Hepatocyte (in vitro differentiated cells): Measurements from ENCODE around the gene HOXD9. TPM values are rescaled to one million over a fixed set of nuclear protein-coding genes. Genes with fewer than 3 reads are reported as not detected.

Experiments used
- DNase-seq: peaks from one replicate; pipeline ENCODE4 v3.0.0-alpha.2; 2016; ENCODE audit warnings: low spot score
- H2AFZ ChIP-seq: fragments of 200-600 bp; sonication (generic); 2 replicates; pipeline ENCODE4 v1.6.0; 2016; ENCODE audit warnings: antibody characterized with exemption, mild to moderate bottlenecking
- H3K27ac ChIP-seq: fragments of 200-600 bp; sonication (generic); 2 replicates; pipeline ENCODE4 v1.5.1; 2016; ENCODE audit warnings: mild to moderate bottlenecking
- H3K27me3 ChIP-seq: fragments of 200-600 bp; sonication (generic); 2 replicates; pipeline ENCODE4 v1.6.1; 2016
- H3K36me3 ChIP-seq: fragments of 200-600 bp; sonication (generic); replicated peaks from 2 replicates; pipeline ENCODE4 v1.5.1; 2016; ENCODE audit warnings: low read depth; ENCODE audit not compliant: insufficient read depth
- H3K4me1 ChIP-seq: fragments of 200-600 bp; sonication (generic); 2 replicates; pipeline ENCODE4 v1.5.1; 2016; ENCODE audit warnings: mild to moderate bottlenecking, moderate library complexity; ENCODE audit not compliant: insufficient read depth
- H3K4me2 ChIP-seq: fragments of 200-600 bp; sonication (generic); 2 replicates; pipeline ENCODE4 v1.6.0; 2016
- H3K4me3 ChIP-seq: fragments of 200-600 bp; sonication (generic); 2 replicates; pipeline ENCODE4 v1.5.1; 2016; ENCODE audit warnings: mild to moderate bottlenecking
- H3K79me2 ChIP-seq: fragments of 200-600 bp; sonication (generic); 2 replicates; pipeline ENCODE4 v1.6.0; 2017; ENCODE audit warnings: mild to moderate bottlenecking
- H3K9me2 ChIP-seq: fragments of 200-600 bp; sonication (generic); replicated peaks from 2 replicates; pipeline ENCODE4 v1.6.0; 2017; ENCODE audit warnings: mild to moderate bottlenecking; ENCODE audit not compliant: insufficient read depth
- H3K9me3 ChIP-seq: fragments of 200-600 bp; sonication (generic); 2 replicates; pipeline ENCODE4 v1.5.1; 2016; ENCODE audit warnings: low read depth, mild to moderate bottlenecking
- H4K20me1 ChIP-seq: fragments of 200-600 bp; sonication (generic); 2 replicates; pipeline ENCODE4 v1.6.0; 2016; ENCODE audit warnings: mild to moderate bottlenecking; ENCODE audit not compliant: insufficient read depth, poor library complexity, severe bottlenecking
- EZH2 ChIP-seq: fragments of 200-600 bp; sonication (generic); IDR thresholded peaks from 2 replicates; pipeline ENCODE4 v1.6.1; 2016; ENCODE audit warnings: antibody characterized with exemption, mild to moderate bottlenecking, borderline replicate concordance
- EZH2phosphoT487 ChIP-seq: fragments of 200-600 bp; sonication (generic); IDR thresholded peaks from one replicate; pipeline ENCODE4 v1.6.1; 2018; ENCODE audit warnings: antibody characterized with exemption, mild to moderate bottlenecking, low read depth, moderate library complexity; ENCODE audit not compliant: unreplicated experiment, severe bottlenecking
- WGBS: methylation state at CpG from one replicate; pipeline ENCODE4 v1.1.6; 2016; ENCODE audit warnings: low lambda C conversion rate; ENCODE audit errors: missing lambda C conversion rate; 5-methylcytosine and 5-hydroxymethylcytosine counted together
- polyA plus RNA-seq: library from polyadenylated mRNA; unstranded; fragments of >200 nt; fragmentation: Nextera tagmentation; extraction: Ambion mirVana; gene quantifications from 2 replicates; pipeline ENCODE4 v1.2.1, GENCODE V29; 2016
- total RNA-seq: library from RNA; depleted of rRNA; stranded (reverse); fragments of >200 nt; gene quantifications from 2 replicates; pipeline ENCODE4 v1.2.3, GENCODE V29; 2014
- TF ChIP-seq, protein P1 (sequence below): fragments of 200-600 bp; sonication (generic); IDR thresholded peaks from 2 replicates; pipeline ENCODE4 v1.5.1; 2016; ENCODE audit warnings: antibody characterized with exemption, mild to moderate bottlenecking; ENCODE audit not compliant: poor library complexity

Gene HOXD9
- total and polyA plus RNA-seq, 2 experiments from 2014 or later: 2.9 to 4.7 TPM

DNA sequence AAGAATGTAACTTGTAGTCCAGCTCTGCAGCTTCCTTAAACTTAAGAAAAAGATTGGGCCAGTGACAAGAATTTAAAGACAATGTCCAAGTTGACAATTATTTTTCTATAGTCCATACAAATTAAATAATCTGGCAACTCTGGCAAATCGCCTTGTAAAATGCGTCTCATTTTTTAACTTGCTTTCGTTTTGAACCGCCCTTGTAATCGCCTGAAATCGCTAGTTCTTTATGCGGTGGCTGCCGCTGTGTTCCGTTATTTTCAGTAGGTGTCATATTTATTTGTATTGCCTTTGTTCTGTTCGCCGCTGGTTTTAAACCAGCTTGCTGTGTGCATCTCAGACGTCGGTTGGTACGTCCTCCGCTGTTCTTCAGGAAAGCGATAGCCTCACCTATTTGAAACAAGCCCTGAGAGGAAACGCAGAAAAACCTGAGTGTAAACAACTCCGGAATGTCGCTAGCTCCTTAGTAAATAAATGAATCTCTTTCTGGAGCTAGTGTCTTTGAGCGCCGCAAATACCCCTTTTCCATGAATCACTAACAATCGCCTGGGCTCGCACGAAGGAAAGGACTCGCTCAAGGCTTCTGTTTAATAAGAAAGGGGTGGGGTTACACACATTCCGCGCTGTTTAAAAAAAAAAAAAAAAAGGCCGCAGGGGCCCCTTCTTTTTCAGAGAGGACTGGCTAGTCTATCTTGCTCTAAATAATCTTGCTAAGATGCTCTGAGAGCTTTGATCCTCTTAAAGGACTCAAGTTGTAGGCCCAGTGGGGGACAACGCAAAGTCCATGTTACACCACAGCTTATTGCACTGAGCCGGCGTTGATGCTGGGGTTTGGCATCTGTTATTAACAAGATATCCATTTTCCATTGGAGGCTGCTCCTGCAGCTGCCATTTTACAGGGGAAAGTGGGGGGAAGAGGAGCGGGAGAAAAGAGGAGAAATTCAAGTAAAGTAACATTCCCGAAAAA is 10.0 kb downstream of the HOXD9 start:
- peak overlapping the region; percentile 58 for H3K4me2 ChIP-seq
- no peaks in the 10 kb centered on the region for H3K79me2 ChIP-seq
- peaks cover 92% of the 10 kb centered on the region for H3K27me3 ChIP-seq
- TF ChIP-seq EZH2 (peak; percentile 94), EZH2phosphoT487 (peak; percentile 62)
- TF ChIP-seq, protein P1, sequence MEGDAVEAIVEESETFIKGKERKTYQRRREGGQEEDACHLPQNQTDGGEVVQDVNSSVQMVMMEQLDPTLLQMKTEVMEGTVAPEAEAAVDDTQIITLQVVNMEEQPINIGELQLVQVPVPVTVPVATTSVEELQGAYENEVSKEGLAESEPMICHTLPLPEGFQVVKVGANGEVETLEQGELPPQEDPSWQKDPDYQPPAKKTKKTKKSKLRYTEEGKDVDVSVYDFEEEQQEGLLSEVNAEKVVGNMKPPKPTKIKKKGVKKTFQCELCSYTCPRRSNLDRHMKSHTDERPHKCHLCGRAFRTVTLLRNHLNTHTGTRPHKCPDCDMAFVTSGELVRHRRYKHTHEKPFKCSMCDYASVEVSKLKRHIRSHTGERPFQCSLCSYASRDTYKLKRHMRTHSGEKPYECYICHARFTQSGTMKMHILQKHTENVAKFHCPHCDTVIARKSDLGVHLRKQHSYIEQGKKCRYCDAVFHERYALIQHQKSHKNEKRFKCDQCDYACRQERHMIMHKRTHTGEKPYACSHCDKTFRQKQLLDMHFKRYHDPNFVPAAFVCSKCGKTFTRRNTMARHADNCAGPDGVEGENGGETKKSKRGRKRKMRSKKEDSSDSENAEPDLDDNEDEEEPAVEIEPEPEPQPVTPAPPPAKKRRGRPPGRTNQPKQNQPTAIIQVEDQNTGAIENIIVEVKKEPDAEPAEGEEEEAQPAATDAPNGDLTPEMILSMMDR: no peak
- no peak overlapping the region for H2AFZ ChIP-seq
- no peaks in the 10 kb centered on the region for H3K9me2 ChIP-seq
- 16% methylated on average over 33 of the region's 33 CpGs for WGBS
- no peak for DNase-seq
- H3K27ac ChIP-seq: no peak overlapping the region
- no peaks in the 10 kb centered on the region for H3K36me3 ChIP-seq
- peaks cover 17% of the 10 kb centered on the region for H3K4me1 ChIP-seq
- no peaks in the 10 kb centered on the region for H4K20me1 ChIP-seq
- no peaks in the 10 kb centered on the region for H3K9me3 ChIP-seq
- no peak overlapping the region for H3K4me3 ChIP-seq

DNA sequence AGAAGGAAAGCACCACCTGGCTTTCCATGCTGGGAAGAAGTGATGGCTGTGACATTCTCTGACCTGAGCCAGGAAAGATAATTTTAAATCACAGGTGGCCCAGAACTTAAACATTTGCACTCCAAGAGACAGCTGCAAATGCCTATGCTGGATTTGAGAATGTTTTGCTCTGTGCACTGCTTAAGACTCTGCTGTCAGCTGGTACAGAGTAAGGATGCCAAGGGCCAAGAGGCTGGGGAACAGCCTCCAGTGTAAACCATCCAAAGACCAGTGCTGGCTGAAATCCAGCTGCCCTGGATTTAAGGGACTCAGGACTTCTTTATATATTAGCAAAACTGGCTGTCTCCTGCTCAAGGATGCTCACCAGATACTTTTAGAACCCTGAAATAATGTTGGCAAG is 10.9 kb downstream of the HOXD9 start:
- no peak overlapping the region for H3K4me3 ChIP-seq
- no peak overlapping the region for H3K4me2 ChIP-seq
- peaks cover 17% of the 10 kb centered on the region for H3K4me1 ChIP-seq
- H3K27ac ChIP-seq: no peak overlapping the region
- H3K9me3 ChIP-seq: no peaks in the 10 kb centered on the region
- H3K36me3 ChIP-seq: no peaks in the 10 kb centered on the region
- H2AFZ ChIP-seq: no peak overlapping the region
- TF ChIP-seq EZH2phosphoT487 (no peak), EZH2 (no peak)
- TF ChIP-seq, protein P1: no peak
- H3K79me2 ChIP-seq: no peaks in the 10 kb centered on the region
- H3K9me2 ChIP-seq: no peaks in the 10 kb centered on the region
- peaks cover 93% of the 10 kb centered on the region for H3K27me3 ChIP-seq
- no peak for DNase-seq
- H4K20me1 ChIP-seq: no peaks in the 10 kb centered on the region

DNA sequence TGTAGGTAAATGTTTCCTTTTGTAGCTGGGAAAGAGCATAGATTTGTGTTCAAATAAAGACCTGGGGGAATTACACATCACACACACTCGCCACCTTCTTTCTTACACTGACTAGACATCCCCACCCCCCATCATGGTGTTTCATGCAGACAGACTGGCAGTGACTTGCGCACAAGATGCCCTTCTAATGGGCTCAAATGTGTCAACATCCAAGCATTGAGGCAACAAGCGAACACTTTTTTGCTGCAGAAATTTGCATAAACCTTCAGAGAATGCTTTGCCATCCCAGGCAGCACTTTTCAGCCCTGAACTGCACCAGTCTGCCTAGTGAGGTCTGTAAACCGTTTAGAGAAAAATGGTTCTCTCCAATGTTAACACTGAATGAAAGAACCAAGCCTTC is 11.5 kb downstream of the HOXD9 start:
- Histone ChIP-seq H3K27me3 (peaks cover 93% of the 10 kb centered on the region), H3K4me1 (peaks cover 12% of the 10 kb centered on the region), H3K79me2 (no peaks in the 10 kb centered on the region), H3K4me3 (no peak overlapping the region), H3K4me2 (no peak overlapping the region), H2AFZ (no peak overlapping the region), H4K20me1 (no peaks in the 10 kb centered on the region), H3K36me3 (no peaks in the 10 kb centered on the region), H3K27ac (no peak overlapping the region), H3K9me3 (no peaks in the 10 kb centered on the region), H3K9me2 (no peaks in the 10 kb centered on the region)
- no peak for TF ChIP-seq EZH2phosphoT487
- TF ChIP-seq EZH2: no peak
- TF ChIP-seq, protein P1: no peak
- WGBS: 33% methylated on average over 4 of the region's 4 CpGs
- no peak for DNase-seq
